Breast epithelium (tissue), 4 donors: ENCODE data around the gene STOM. TPM values are rescaled to one million over a fixed set of nuclear protein-coding genes. Genes with fewer than 3 reads are reported as not detected.

Experiments
- DNase-seq, 2 donors: peaks; one replicate each; pipeline ENCODE4 v3.0.0-alpha.2; 2019; ENCODE audit warnings: low spot score in 2 of 2
- H3K27ac ChIP-seq, 2 donors: fragments of 200-600 bp; sonication (generic) in 1 of 2; one replicate each; pipeline ENCODE4 v1.5.1; 2016 to 2019; ENCODE audit warnings: mild to moderate bottlenecking in 1 of 2
- H3K27me3 ChIP-seq, 2 donors: fragments of 200-600 bp; sonication (generic) in 1 of 2; one replicate each; pipeline versions ENCODE4 v1.5.1 to v1.6.0; 2017 to 2019; ENCODE audit warnings: control low read depth in 1 of 2, mild to moderate bottlenecking in 1 of 2
- H3K36me3 ChIP-seq: fragments of 200-600 bp; one replicate; pipeline ENCODE4 v1.5.1; 2019
- H3K4me1 ChIP-seq, 2 donors: fragments of 200-600 bp; sonication (generic); one replicate each; pipeline ENCODE4 v1.5.1; 2016 to 2019; ENCODE audit warnings: control low read depth in 1 of 2
- H3K4me3 ChIP-seq, 3 donors: fragments of 200-600 bp; sonication (generic); 1 replicate in 2 of 3; 2 replicates in 1 of 3; pipeline ENCODE4 v1.5.1; 2016 to 2019; ENCODE audit warnings: mild to moderate bottlenecking in 3 of 3, moderate library complexity in 2 of 3
- H3K9me3 ChIP-seq, 2 donors: fragments of 200-600 bp; sonication (generic) in 1 of 2; one replicate each; pipeline ENCODE4 v1.5.1; 2016 to 2019; ENCODE audit warnings: control low read depth in 1 of 2
- CTCF ChIP-seq, 3 donors: fragments of 450-650 bp; IDR thresholded peaks; one replicate each; pipeline ENCODE4 v1.5.1; 2016 to 2017; ENCODE audit warnings: antibody characterized with exemption in 3 of 3, mild to moderate bottlenecking in 3 of 3, moderate library complexity in 3 of 3
- POLR2A ChIP-seq: fragments of 450-650 bp; IDR thresholded peaks from one replicate; pipeline ENCODE4 v1.6.1; 2016; ENCODE audit warnings: antibody characterized with exemption, mild to moderate bottlenecking, moderate library complexity
- POLR2AphosphoS5 ChIP-seq, 3 donors: sonication (generic); formaldehyde crosslinking; IDR thresholded peaks; one replicate each; pipeline ENCODE4 v1.6.1; 2017; ENCODE audit warnings: antibody characterized with exemption in 3 of 3
- intact Hi-C: fragments of 100-400 bp; cut with DNase I; formaldehyde crosslinking; loops from one replicate; pipeline ENCODE4 v1.15.1; 2023; ENCODE audit warnings: low total_unique reads
- total RNA-seq, 3 donors: library from RNA; depleted of rRNA; stranded (reverse); fragments of >200 nt; gene quantifications; one replicate each; pipeline ENCODE4 v1.1.0, GENCODE V29; 2016

STOM gene
- total RNA-seq, 3 donors from 2014 or later, result 263 to 444 (median 334) TPM

- peak overlapping the region; percentile 62 to 78 (median 66) for H3K4me3 ChIP-seq
- no peaks in the 10 kb centered on the region for H3K36me3 ChIP-seq
- intact Hi-C loops, result loop anchor here (10.0 kb wide), 1 partner anchor 1725 kb away; no protein-coding TSS in a partner anchor
- peak overlapping the region; percentile 94 to 98 for H3K27ac ChIP-seq
- DNase-seq, result peak; percentile 60 to 68
- H3K27me3 ChIP-seq, result no peaks in the 10 kb centered on the region
- H3K9me3 ChIP-seq, result no peaks in the 10 kb centered on the region
- peaks cover 23 to 36% of the 10 kb centered on the region in 2 donors for H3K4me1 ChIP-seq
- TF ChIP-seq CTCF (IDR thresholded peaks at IDR 0.05) (no peak), POLR2AphosphoS5 (IDR thresholded peaks at IDR 0.05) (peak; percentile 33 to 53 (median 43))
Observed at GRCh38 chr9:121299467-121300282, 70.4 kb downstream of the STOM start.

GRCh38 chr9:121298689-121299466 is 71.2 kb downstream of the STOM start:
- TF ChIP-seq POLR2A, result no peak
- TF ChIP-seq POLR2AphosphoS5 (IDR thresholded peaks at IDR 0.05), result peak in 2 of 3 donors; percentile 47 to 50
- no peak for TF ChIP-seq CTCF (IDR thresholded peaks at IDR 0.05)
- peak overlapping the region; percentile 62 to 78 (median 66) for H3K4me3 ChIP-seq
- intact Hi-C loops, result loop anchor here (10.0 kb wide), 1 partner anchor 1726 kb away; no protein-coding TSS in a partner anchor
- no peak for DNase-seq
- peak overlapping the region; percentile 94 to 98 for H3K27ac ChIP-seq
- H3K27me3 ChIP-seq, result no peaks in the 10 kb centered on the region
- H3K9me3 ChIP-seq, result no peaks in the 10 kb centered on the region
- no peaks in the 10 kb centered on the region for H3K36me3 ChIP-seq
- H3K4me1 ChIP-seq, result peaks cover 31 to 39% of the 10 kb centered on the region in 2 donors

DNA sequence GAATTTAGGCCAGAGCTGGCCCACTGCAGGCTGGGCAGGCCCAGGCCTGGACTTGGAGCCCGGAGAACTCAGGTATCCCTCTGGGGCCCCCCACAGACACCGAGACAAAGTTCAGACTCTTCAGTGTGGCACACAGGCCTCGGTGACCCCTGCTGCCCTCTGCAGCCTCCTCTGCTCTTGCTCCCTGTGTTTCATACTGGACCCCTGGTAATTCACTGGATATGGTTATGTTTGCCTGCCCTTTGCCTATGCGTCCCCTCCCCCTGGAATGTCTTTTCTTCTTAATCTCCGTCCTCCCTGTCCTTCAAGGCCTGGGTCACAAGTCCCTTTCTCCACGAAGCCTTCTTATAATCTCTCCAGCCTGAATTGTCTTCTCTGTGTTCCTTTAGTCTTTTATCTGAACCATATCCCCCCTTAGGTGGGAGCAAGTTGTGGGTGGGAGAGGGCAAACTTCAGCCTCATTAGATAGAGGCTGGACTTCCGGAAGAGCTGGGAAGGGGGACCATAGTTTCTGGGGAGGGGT is 72.0 kb downstream of the STOM start:
- no peak for TF ChIP-seq POLR2A
- TF ChIP-seq POLR2AphosphoS5 (IDR thresholded peaks at IDR 0.05), result no peak
- no peak for TF ChIP-seq CTCF (IDR thresholded peaks at IDR 0.05)
- H3K27me3 ChIP-seq, result no peaks in the 10 kb centered on the region
- no peaks in the 10 kb centered on the region for H3K36me3 ChIP-seq
- no peaks in the 10 kb centered on the region for H3K9me3 ChIP-seq
- H3K4me1 ChIP-seq, result peaks cover 32 to 39% of the 10 kb centered on the region in 2 donors
- DNase-seq, result no peak
- intact Hi-C loops, result loop anchor here (10.0 kb wide), 1 partner anchor 1727 kb away; no protein-coding TSS in a partner anchor
- peak overlapping the region; percentile 94 to 98 for H3K27ac ChIP-seq
- peak overlapping the region in 1 of 3 donors; percentile 78 for H3K4me3 ChIP-seq

GRCh38 chr9:121297389-121297788 is 72.7 kb downstream of the STOM start:
- Histone ChIP-seq H3K36me3 (no peaks in the 10 kb centered on the region), H3K27ac (peak overlapping the region; percentile 94 to 98), H3K9me3 (no peaks in the 10 kb centered on the region), H3K4me3 (no peak overlapping the region), H3K4me1 (peaks cover 32 to 34% of the 10 kb centered on the region in 2 donors), H3K27me3 (no peaks in the 10 kb centered on the region)
- TF ChIP-seq POLR2AphosphoS5 (IDR thresholded peaks at IDR 0.05) (no peak), POLR2A (no peak), CTCF (IDR thresholded peaks at IDR 0.05) (no peak)
- no peak for DNase-seq
- intact Hi-C loops, result loop anchor here (1.0 to 10.0 kb wide), 2 partner anchors 17 to 1727 kb away; no protein-coding TSS in a partner anchor
